ENCODE measurements around the gene HJURP. TPM values are rescaled to one million over a fixed set of nuclear protein-coding genes. Genes with fewer than 3 reads are reported as not detected.
A peak's percentile ranks its signal among the peaks of the same experiment; 100 is the strongest.
"Not testable (repeated sequence)": the region's sequence is repeated elsewhere in the genome, so short reads cannot be mapped to it uniquely, and the experiment has no call there.

Gene HJURP
- polyA plus RNA-seq, 2 of the 4 experiments (the other 2 are of a cell fraction) = 103 to 111 TPM

DNA sequence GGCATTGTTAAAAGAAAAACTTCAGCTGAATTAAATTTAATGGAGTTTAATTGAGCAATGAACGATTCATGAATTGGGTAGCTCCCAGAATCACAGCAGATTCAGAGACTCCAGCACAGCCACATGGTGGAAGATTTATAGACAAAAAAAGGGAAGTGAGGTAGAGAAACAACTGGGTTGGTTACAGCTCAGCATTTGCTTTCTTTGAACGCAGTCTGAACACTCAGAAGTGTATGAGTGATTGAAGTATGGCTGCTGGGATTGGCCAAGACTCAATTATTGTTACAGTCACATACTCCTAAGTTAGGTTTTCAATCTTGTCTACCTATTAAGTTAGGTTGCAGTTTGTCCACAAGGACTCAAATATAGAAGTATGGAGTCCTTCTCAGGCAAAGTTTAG lies 17.8 kb upstream of the HJURP start:
- CTCF ChIA-PET; POLR2A ChIA-PET; H3K4me3 ChIP-seq; H3K4me2 ChIP-seq; DNase-seq (ENCODE audit: low read depth in 1 of 2, low spot score in 1 of 2); ATAC-seq; H3K4me1 ChIP-seq; H3K27ac ChIP-seq; FAIRE-seq: not testable (repeated sequence)
- H3K9me3 ChIP-seq = peaks cover 21% of the 10 kb centered on the region; the same call in 2 of the 3 replicates
- 0 out of 2 replicates have a peak, but pooled peaks have one; percentile 54 for TF ChIP-seq CBX8 (IDR thresholded peaks at IDR 0.05)
- 10% methylated on average over 2 of the region's 2 CpGs for WGBS (ENCODE audit: missing lambda C conversion rate)

DNA sequence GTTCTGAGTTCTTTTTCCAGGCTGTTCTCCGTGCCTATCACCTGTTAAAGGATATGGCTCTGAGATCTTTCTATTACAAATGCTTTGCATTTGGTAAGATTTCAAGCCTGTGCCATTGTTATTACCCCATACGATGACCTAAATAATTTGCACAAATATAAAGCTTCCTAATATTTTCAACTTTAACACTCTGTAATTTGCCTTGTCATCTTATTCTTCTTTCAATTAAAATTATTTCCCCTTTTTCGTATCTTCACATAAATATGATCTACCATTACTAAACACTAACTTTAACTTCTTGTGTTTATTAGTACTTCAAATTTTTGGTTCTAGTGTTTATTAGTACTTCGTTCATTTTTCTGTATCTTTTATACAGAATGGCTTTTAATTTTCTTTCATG lies 17.1 kb upstream of the HJURP start:
- ChIA-PET CTCF (no interaction called here), POLR2A (no interaction called here)
- Histone ChIP-seq H3K4me2 (no peak overlapping the region), H3K27ac (no peak overlapping the region), H3K4me1 (no peaks in the 10 kb centered on the region), H3K9me3 (peaks cover 27% of the 10 kb centered on the region; the same call in 2 of the 3 replicates), H3K4me3 (no peak overlapping the region)
- ATAC-seq (no peak), DNase-seq (ENCODE audit: low read depth in 1 of 2, low spot score in 1 of 2) (no peak), FAIRE-seq (no peak)
- WGBS (ENCODE audit: missing lambda C conversion rate) = 57% methylated on average over 4 of the region's 4 CpGs
- TF ChIP-seq MAFK (IDR thresholded peaks at IDR 0.05; ENCODE audit: partially characterized antibody) (peak; percentile 52), HOXB5 (CRISPR knock-in tag; IDR thresholded peaks at IDR 0.05) (no peak)

DNA sequence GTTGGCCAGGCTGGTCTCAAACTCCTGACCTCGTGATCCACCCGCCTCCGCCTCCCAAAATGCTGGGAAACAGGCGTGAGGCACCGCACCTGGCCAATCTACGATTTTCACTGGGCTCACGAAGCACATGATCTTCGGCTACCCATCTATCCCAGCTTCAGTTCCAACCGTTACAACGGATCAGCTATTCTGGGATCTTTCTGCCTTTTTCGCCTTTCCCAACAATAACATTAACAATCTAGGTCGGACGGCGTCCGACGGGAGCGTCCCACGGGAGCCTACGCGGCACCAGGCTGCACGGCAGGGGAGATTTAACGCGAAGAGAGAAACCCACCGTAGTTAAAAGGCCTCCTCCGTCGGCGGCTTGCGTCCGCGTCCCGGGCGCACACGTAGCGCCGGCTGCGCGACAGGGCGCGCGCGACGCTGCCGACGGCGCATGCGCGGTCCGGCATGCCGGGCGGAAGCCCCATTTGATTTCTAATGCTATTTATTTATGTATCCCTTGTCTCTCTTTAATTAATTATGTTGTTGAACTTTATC lies 13.7 kb upstream of the HJURP start, which contains the start of gene MSL3B:
MSL3B (minus strand) TSS at position 394 of the 540 bp plus-strand sequence.
- peak within 1 kb of the TSS; percentile 92 to 93 for H3K27ac ChIP-seq
- H3K4me3 ChIP-seq = peak within 1 kb of the TSS; percentile 68
- TF ChIP-seq MAFK (IDR thresholded peaks at IDR 0.05; ENCODE audit: partially characterized antibody) (no peak), CHD2 (IDR thresholded peaks at IDR 0.05; ENCODE audit: low read length, partially characterized antibody) (no peak), FOSL2 (IDR thresholded peaks at IDR 0.05) (no peak), FOSL2 (CRISPR knock-in tag; IDR thresholded peaks at IDR 0.05) (no peak), RCOR1 (IDR thresholded peaks at IDR 0.05; ENCODE audit: low read depth, low read length) (no peak), JUNB (IDR thresholded peaks at IDR 0.05) (no peak), HEYL (CRISPR knock-in tag; IDR thresholded peaks at IDR 0.05) (no peak), PHF8 (IDR thresholded peaks at IDR 0.05; ENCODE audit: borderline replicate concordance, low read depth) (peak; percentile 93; the same call in 1 of the 2 replicates), CEBPB (IDR thresholded peaks at IDR 0.05) (no peak), POLR2AphosphoS2 (conservative IDR thresholded peaks at IDR 0.05; ENCODE audit: low read length) (no peak), EHMT2 (IDR thresholded peaks at IDR 0.05; ENCODE audit: low read depth) (no peak), ZC3H11A (IDR thresholded peaks at IDR 0.05) (no peak), TP53 (CRISPR knock-in tag; IDR thresholded peaks at IDR 0.05) (0 out of 2 replicates have a peak, but pooled peaks have one; percentile 32), JUN (IDR thresholded peaks at IDR 0.05) (peak; percentile 68 to 73; a peak in 4 of 5 replicates), KDM5A (IDR thresholded peaks at IDR 0.05) (0 out of 2 replicates have a peak, but pooled peaks have one; percentile 35), HOXB13 (CRISPR knock-in tag; IDR thresholded peaks at IDR 0.05; ENCODE audit: low read depth) (no peak), NPAS2 (CRISPR knock-in tag; IDR thresholded peaks at IDR 0.05; ENCODE audit: borderline replicate concordance) (no peak), RNF2 (IDR thresholded peaks at IDR 0.05; ENCODE audit: borderline replicate concordance, low read depth) (0 out of 2 replicates have a peak, but pooled peaks have one; percentile 46), POLR2A (IDR thresholded peaks at IDR 0.05; ENCODE audit: low read length) (peak; percentile 72), EHF (CRISPR knock-in tag; IDR thresholded peaks at IDR 0.05) (no peak)
- TF ChIP-seq, protein P1, sequence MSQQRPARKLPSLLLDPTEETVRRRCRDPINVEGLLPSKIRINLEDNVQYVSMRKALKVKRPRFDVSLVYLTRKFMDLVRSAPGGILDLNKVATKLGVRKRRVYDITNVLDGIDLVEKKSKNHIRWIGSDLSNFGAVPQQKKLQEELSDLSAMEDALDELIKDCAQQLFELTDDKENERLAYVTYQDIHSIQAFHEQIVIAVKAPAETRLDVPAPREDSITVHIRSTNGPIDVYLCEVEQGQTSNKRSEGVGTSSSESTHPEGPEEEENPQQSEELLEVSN (IDR thresholded peaks at IDR 0.05; ENCODE audit: borderline replicate concordance, low read depth) = peak; percentile 95
- TF ChIP-seq, protein P2, sequence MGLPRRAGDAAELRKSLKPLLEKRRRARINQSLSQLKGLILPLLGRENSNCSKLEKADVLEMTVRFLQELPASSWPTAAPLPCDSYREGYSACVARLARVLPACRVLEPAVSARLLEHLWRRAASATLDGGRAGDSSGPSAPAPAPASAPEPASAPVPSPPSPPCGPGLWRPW (IDR thresholded peaks at IDR 0.05) = no peak
- TF ChIP-seq, protein P3, sequence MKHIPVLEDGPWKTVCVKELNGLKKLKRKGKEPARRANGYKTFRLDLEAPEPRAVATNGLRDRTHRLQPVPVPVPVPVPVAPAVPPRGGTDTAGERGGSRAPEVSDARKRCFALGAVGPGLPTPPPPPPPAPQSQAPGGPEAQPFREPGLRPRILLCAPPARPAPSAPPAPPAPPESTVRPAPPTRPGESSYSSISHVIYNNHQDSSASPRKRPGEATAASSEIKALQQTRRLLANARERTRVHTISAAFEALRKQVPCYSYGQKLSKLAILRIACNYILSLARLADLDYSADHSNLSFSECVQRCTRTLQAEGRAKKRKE (CRISPR knock-in tag; IDR thresholded peaks at IDR 0.05; ENCODE audit: low read depth) = no peak
- TF ChIP-seq, protein P4, sequence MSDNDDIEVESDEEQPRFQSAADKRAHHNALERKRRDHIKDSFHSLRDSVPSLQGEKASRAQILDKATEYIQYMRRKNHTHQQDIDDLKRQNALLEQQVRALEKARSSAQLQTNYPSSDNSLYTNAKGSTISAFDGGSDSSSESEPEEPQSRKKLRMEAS (IDR thresholded peaks at IDR 0.05) = peak; percentile 95
- TF ChIP-seq, protein P5, sequence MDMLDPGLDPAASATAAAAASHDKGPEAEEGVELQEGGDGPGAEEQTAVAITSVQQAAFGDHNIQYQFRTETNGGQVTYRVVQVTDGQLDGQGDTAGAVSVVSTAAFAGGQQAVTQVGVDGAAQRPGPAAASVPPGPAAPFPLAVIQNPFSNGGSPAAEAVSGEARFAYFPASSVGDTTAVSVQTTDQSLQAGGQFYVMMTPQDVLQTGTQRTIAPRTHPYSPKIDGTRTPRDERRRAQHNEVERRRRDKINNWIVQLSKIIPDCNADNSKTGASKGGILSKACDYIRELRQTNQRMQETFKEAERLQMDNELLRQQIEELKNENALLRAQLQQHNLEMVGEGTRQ (IDR thresholded peaks at IDR 0.05) = peak; percentile 61; the same call in 1 of the 2 replicates
- TF ChIP-seq, protein P6, sequence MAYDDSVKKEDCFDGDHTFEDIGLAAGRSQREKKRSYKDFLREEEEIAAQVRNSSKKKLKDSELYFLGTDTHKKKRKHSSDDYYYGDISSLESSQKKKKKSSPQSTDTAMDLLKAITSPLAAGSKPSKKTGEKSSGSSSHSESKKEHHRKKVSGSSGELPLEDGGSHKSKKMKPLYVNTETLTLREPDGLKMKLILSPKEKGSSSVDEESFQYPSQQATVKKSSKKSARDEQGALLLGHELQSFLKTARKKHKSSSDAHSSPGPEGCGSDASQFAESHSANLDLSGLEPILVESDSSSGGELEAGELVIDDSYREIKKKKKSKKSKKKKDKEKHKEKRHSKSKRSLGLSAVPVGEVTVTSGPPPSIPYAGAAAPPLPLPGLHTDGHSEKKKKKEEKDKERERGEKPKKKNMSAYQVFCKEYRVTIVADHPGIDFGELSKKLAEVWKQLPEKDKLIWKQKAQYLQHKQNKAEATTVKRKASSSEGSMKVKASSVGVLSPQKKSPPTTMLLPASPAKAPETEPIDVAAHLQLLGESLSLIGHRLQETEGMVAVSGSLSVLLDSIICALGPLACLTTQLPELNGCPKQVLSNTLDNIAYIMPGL (CRISPR knock-in tag; IDR thresholded peaks at IDR 0.05; ENCODE audit: borderline replicate concordance) = 0 out of 2 replicates have a peak, but pooled peaks have one; percentile 31
- H3K4me2 ChIP-seq = peak within 1 kb of the TSS; percentile 79
- FAIRE-seq (no peak), ATAC-seq (peak; percentile 81 to 90), DNase-seq (ENCODE audit: low read depth in 1 of 2, low spot score in 1 of 2) (peak; percentile 64 to 82)
- H3K4me1 ChIP-seq = no peaks in the 10 kb centered on the region
- ChIA-PET CTCF (interaction anchor here (0.5 to 3.5 kb wide), 6 partner anchors 11 to 147 kb away, joined by 3 to 31 read pairs (median 3); no protein-coding TSS in a partner anchor), POLR2A (interaction anchor here (0.8 to 1.0 kb wide), 2 partner anchors 10 to 13 kb away, joined by 3 to 5 read pairs; no protein-coding TSS in a partner anchor)
- 1% methylated on average over 50 of the region's 50 CpGs for WGBS (ENCODE audit: missing lambda C conversion rate)
- H3K9me3 ChIP-seq = peaks cover 33% of the 10 kb centered on the region; the same call in 2 of the 3 replicates
